ENCODE results near the gene ALKBH5.

Gene ALKBH5

GRCh38 chr17:18225121-18225641, 41.6 kb downstream of the ALKBH5 start, which contains the start of gene LLGL1:
Gene LLGL1, plus strand, starts transcription at chr17:18225635. Its CDS starts 48 bp downstream, at chr17:18225683.
- DNase-seq: peak; percentile 95

DNA sequence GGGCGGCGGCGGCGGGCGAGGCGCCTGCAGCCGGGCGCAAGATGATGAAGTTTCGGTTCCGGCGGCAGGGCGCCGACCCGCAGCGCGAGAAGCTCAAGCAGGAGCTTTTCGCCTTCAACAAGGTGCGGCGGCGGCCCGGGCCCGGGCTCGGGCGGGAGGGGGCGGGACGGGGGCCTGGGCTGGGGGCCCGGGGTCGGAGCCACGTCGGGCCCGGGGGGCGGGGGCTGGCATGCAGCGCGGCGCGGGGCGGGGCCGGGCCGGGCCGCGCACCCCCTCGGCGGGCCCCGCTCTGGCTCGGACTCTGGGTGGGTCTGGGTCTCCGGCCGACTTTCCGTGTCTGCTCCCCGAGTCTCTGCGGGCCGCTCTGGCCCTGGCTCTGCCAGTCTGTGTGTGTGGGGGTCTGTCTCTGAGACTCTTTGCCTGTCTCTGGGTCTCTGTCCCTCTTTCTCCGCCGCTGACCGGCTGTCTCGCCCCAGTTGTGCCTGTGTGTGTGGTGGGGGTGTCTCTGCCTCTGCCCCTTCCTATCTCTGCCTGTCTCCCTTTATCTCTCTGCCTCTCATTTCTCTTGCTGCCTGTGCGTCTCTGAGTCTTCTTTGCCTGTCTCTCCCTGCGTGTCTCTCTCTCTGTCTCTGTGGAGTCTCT, 42.1 kb downstream of the ALKBH5 start:
- no peak for DNase-seq

- no peak for DNase-seq
Measured at GRCh38 chr17:18226284-18226945, 42.8 kb downstream of the ALKBH5 start.

GRCh38 chr17:18227635-18228034, 44.0 kb downstream of the ALKBH5 start:
- no peak for DNase-seq

- DNase-seq: no peak
Measured at GRCh38 chr17:18228176-18228682, 44.6 kb downstream of the ALKBH5 start.

DNA sequence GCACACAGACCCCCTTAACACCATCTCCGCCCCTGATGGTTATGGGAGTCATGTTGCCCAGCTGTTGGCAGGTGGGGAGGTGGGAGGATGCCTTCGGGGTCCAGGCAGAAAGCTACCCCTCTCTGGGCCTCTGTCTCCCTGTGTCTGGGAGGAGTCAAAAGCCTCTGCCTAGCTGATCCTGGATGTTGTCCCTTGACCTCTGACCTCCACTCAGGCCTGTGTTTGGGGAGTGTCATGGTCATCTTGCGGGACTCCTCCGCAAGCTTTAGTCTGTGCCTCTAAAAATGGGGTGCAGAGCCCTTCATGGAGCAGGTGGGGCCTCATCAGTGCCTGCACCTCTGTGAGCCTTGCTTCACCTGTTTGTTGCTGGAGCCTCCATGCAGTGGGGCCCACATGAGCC, 45.6 kb downstream of the ALKBH5 start:
- DNase-seq: no peak

GRCh38 chr17:18229771-18230170, 46.1 kb downstream of the ALKBH5 start:
- DNase-seq: no peak

DNA sequence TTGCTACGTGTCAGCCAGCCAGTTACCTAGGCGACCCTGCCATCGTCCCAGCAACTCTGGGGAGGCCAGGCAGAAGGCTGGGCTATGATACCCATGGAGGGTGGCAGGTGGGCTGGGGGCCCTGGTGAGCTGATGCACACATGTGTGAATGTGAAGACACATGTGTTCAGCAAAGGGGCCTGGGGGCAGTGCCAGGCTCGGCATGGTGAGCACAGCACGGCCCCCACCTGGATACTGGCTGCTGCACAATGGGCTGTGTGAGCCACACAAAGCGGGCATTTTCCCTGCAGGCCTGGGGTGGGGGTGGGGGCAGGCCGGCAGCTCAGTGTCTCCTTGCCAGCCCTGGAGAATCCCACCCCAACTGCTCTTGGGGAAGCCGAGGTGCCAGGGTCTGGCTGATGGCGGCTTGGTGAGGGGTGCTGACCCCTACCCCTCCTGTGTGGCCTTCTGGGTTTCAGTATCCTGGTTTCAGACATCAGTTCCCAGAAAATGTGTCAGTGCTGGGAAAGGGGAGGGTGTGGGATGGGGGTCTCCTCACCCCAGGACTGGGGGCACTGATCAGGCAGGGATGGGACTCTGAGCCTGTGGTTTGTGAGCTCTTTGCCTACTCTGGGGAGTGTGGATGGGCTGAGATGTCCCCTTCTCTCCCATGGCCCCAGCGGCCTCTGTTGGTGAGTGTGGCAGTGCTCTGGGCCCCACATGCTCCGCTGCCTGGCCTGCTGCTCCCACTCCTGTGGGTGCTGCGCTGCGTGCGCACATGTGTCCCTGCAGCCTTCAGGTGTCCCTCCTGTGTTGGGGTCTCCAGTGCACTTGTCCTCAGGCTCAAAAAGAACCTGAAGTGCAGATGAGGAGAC, 46.9 kb downstream of the ALKBH5 start:
- no peak for DNase-seq

- DNase-seq: no peak
Measured at GRCh38 chr17:18231164-18231563, 47.5 kb downstream of the ALKBH5 start.

- no peak for DNase-seq
Measured at GRCh38 chr17:18233803-18234518, 50.3 kb downstream of the ALKBH5 start.

GRCh38 chr17:18234853-18235380, 51.3 kb downstream of the ALKBH5 start:
- no peak for DNase-seq

DNA sequence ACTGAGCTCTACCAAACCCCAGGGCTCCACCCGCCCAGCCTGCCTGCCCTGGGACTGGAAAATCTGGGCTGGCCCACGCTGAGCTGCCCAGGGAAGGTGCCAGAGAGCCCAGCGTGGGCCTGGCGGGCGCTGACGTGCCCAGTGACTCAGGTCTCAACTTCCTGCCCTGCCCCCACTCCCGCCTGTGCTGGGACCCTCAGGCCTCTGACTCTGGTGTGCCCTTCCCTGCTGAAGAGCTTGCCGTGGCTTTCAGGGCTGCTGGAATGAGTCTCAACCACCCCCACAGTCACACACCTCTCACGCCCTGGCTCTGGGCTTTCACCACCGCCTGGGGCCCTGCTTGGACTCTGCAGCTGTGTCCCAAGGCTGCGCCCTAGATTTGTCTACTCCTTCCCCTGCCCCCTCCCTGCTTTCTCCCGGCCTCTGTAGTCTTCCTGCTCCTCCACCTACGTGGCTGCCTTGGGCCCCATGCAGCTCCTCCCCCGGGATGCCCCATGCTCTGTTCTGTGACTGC, 52.2 kb downstream of the ALKBH5 start:
- DNase-seq: no peak

DNA sequence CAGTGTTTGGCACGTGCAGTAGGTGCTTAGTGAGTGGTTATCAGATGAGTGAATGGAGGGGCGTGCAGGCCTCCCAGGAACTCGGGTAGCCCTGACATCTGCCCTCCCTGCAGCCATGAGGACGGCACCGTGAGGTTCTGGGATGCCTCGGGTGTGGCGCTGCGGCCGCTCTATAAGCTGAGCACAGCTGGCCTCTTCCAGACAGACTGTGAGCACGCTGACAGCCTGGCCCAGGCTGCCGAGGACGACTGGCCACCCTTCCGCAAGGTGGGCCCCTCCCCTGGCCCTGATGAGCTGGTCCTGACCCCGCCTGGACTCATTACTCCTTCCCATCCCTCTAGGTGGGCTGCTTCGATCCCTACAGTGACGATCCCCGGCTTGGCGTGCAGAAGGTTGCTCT, 52.9 kb downstream of the ALKBH5 start:
- DNase-seq: no peak

- no peak for DNase-seq
Measured at GRCh38 chr17:18237461-18237860, 53.8 kb downstream of the ALKBH5 start.

GRCh38 chr17:18238299-18238698, 54.7 kb downstream of the ALKBH5 start:
- no peak for DNase-seq

DNA sequence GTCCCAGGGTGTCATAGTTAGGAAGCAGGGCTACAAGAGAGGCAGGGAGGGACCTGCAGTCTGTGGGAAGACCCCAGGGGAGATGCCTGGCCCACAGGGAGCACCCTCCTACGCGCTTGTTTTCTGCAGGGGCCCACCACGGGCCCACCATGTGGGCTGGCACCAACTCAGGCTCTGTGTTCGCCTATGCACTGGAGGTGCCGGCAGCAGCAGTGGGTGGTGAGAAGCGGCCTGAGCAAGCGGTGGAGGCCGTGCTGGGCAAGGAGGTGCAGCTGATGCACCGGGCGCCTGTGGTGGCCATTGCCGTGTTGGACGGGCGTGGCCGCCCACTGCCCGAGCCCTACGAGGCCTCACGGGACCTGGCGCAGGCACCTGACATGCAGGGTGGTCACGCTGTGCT, 56.8 kb downstream of the ALKBH5 start:
- DNase-seq: no peak

DNA sequence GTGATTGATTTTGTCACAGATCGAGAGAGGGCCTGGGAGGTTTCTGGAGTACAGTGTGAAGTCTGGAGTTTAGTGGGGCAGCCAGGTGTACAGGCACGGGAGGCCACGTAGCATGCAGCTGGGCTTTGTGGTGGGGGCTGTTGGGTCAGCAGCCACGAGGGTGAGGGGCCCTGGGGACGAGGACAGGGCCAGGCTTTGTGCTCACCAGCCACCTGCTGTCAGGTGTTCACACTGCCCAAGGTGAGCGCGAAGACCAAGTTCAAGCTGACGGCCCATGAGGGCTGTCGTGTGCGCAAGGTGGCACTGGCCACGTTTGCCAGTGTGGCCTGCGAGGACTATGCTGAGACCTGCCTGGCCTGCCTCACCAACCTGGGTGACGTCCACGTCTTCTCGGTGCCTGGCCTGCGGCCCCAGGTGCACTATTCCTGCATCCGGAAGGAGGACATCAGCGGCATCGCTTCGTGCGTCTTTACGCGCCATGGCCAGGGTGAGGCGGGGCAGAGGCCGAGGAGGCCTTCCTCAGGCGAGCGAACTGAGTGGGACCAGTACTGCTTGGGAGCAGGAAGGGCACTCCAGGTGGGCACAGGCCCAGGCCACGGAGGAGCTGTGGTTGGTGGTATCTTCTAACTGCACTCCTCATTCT, 57.7 kb downstream of the ALKBH5 start:
- DNase-seq: no peak

GRCh38 chr17:18245038-18245776, 61.6 kb downstream of the ALKBH5 start:
- DNase-seq: no peak

DNA sequence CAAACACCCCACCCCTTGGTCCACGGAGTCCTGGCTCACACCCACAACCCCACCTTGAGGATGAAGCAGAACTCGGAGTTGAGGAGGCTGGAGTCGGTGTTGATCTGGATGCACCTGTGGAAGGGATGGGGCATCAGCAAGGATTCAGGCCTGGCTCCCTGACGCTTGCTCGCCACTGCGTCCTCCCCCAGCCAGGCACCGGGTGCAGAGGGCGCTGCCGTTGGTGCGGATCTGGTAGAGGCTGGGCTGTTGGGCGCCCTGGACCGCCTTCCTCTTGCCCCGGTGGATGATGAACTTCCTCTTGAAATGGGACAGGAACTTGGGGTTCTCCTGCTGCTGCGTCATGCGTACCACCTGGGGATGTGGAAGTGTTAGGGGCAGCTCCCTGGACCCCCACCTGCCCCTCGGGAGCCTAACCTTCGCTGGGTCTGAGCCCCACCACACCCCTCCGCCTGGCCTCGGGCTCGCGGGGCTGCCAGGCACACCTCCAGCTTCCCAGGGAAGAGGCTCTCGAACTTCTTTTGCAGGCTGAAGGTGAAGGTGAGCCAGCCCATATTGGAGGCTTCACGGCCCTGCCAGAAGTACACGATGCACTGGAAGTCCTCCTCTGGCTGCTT, 62.6 kb downstream of the ALKBH5 start:
- no peak for DNase-seq

DNA sequence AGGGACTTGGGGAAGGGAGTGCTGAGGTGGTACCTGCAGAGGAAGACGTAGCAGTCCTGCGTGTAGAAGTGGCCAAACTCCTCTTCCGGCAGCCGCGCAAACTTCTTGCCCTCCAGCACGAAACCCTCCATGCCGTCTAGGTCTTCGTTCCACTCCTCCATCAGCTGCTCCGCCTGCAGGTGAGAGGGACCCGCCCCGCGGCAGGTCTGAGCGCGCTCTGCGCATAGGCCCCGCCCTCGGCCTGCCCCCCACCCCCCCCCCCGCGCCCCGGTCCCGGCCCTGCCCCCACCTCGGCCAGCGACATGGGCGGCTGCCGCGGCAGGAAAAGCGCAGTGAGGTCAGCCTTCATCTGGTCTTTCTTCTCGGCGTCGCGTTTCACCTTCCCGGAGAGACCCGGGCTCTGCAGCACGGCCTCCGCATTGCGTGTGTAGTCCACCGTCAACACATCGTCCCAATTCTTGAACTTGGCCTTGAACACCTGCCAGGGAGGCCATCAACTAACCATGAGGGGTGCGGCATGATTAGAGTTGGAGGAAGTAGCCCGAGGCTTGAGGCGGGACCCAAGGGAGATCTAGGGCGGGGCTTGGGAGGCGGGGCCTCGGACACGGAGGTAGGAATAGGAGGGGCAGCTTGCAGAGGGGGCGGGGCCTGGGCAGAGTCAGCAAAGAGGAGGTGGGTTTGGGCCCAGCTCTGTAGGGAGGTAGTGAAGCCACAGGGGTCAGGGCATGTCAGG, 63.4 kb downstream of the ALKBH5 start:
- DNase-seq: no peak

Data from T-helper 9 cell (primary cell).